Esophagus squamous epithelium (tissue), 4 donors: Measurements from ENCODE around the gene ZNF256.

Experiments
- POLR2A ChIP-seq, 4 donors: fragments of 450-650 bp; IDR thresholded peaks; one replicate each; pipeline ENCODE4 v1.6.1; 2017; ENCODE audit warnings: antibody characterized with exemption in 4 of 4, mild to moderate bottlenecking in 4 of 4, moderate library complexity in 3 of 4
- TF ChIP-seq, protein P1 (sequence below), 6 experiments: fragments of 450-650 bp in 4 of 6; fragments of 200-600 bp in 2 of 6; sonication (generic) in 2 of 6; IDR thresholded peaks; one replicate each; pipeline ENCODE4 v1.5.1; 2016 to 2019; ENCODE audit warnings: antibody characterized with exemption in 6 of 6, mild to moderate bottlenecking in 4 of 6, moderate library complexity in 4 of 6

DNA sequence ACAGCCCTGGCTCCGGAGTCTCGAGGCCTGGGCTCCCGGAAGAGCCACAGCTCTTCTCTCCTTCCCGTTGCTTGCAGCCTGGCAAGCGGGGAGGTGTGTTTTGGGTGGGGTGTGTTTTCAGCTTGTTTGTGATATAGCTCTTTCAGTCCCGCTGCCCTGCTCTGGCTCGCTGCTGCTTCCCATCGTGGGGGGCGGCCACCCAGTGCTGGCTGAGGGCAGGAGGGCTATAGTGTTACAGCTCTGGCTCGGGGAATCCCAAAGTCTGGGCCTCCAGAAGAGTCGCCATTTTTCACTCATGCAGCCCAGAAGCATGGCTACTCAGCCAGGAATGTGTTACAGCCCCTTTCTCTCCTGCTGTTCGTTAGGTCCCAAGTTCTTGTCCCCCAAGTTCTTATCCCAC is 2.2 kb upstream of the ZNF256 start:
- no peak for TF ChIP-seq POLR2A (IDR thresholded peaks at IDR 0.05)
- TF ChIP-seq, protein P1, sequence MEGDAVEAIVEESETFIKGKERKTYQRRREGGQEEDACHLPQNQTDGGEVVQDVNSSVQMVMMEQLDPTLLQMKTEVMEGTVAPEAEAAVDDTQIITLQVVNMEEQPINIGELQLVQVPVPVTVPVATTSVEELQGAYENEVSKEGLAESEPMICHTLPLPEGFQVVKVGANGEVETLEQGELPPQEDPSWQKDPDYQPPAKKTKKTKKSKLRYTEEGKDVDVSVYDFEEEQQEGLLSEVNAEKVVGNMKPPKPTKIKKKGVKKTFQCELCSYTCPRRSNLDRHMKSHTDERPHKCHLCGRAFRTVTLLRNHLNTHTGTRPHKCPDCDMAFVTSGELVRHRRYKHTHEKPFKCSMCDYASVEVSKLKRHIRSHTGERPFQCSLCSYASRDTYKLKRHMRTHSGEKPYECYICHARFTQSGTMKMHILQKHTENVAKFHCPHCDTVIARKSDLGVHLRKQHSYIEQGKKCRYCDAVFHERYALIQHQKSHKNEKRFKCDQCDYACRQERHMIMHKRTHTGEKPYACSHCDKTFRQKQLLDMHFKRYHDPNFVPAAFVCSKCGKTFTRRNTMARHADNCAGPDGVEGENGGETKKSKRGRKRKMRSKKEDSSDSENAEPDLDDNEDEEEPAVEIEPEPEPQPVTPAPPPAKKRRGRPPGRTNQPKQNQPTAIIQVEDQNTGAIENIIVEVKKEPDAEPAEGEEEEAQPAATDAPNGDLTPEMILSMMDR (IDR thresholded peaks at IDR 0.05) = no peak
